ENCODE measurements around the gene PTPRG. TPM values are rescaled to one million over a fixed set of nuclear protein-coding genes. Genes with fewer than 3 reads are reported as not detected.

Gene PTPRG
- total and polyA plus RNA-seq, 2 experiments from 2014 or later: 24.4 to 131 TPM

GRCh38 chr3:61922118-61922517 is 360.7 kb downstream of the PTPRG start:
- Mint-ChIP-seq H3K27ac (0 out of 2 replicates have a peak overlapping the region, but pooled peaks have one; percentile 15), H3K27me3 (ENCODE audit: insufficient read depth, low read depth, poor library complexity) (no peaks in the 10 kb centered on the region), H3K9me3 (no peaks in the 10 kb centered on the region), H3K4me3 (no peak overlapping the region), H3K36me3 (ENCODE audit: low read depth) (no peaks in the 10 kb centered on the region; the same call in 2 of the 3 replicates), H3K4me1 (peaks cover 71% of the 10 kb centered on the region)
- no peak for DNase-seq (ENCODE audit: low spot score)
- no peaks in the 10 kb centered on the region for H3K36me3 ChIP-seq (ENCODE audit: insufficient read depth)
- no peak for ATAC-seq
- no peaks in the 10 kb centered on the region for H3K27me3 ChIP-seq (ENCODE audit: insufficient read depth)
- no peak overlapping the region for H2AFZ ChIP-seq
- TF ChIP-seq JUNB (IDR thresholded peaks at IDR 0.05; ENCODE audit: unreplicated experiment): no peak
- no peak for TF ChIP-seq NANOG (IDR thresholded peaks at IDR 0.05; ENCODE audit: borderline replicate concordance)
- no peak for TF ChIP-seq EZH2phosphoT487 (IDR thresholded peaks at IDR 0.05; ENCODE audit: unreplicated experiment)
- no peak for TF ChIP-seq CTCF (conservative IDR thresholded peaks at IDR 0.05; ENCODE audit: low read depth in 2 of 2)
- TF ChIP-seq ZNF114 (CRISPR knock-in tag; IDR thresholded peaks at IDR 0.05): no peak
- TF ChIP-seq POLR2AphosphoS5 (IDR thresholded peaks at IDR 0.05; ENCODE audit: low read depth): no peak
- no peak for TF ChIP-seq CREB1 (CRISPR knock-in tag; IDR thresholded peaks at IDR 0.05; ENCODE audit: low read depth)
- peaks cover 89% of the 10 kb centered on the region for H3K79me2 ChIP-seq (replicated peaks; ENCODE audit: insufficient read depth)
- 0 out of 2 replicates have a peak, but pooled peaks cover 3% of the 10 kb centered on the region for H3K9me2 ChIP-seq (ENCODE audit: insufficient read depth)
- no peak overlapping the region for H3K4me2 ChIP-seq
- H3K4me1 ChIP-seq (ENCODE audit: insufficient read depth): peaks cover 57% of the 10 kb centered on the region
- H3F3A ChIP-seq (replicated peaks; ENCODE audit: low read depth): no peaks in the 10 kb centered on the region
- H4K20me1 ChIP-seq (replicated peaks; ENCODE audit: insufficient read depth): no peaks in the 10 kb centered on the region; the same call in 1 of the 2 replicates
- H3K4me3 ChIP-seq: no peak overlapping the region
- H3K27ac ChIP-seq (ENCODE audit: low read depth): no peak overlapping the region

DNA sequence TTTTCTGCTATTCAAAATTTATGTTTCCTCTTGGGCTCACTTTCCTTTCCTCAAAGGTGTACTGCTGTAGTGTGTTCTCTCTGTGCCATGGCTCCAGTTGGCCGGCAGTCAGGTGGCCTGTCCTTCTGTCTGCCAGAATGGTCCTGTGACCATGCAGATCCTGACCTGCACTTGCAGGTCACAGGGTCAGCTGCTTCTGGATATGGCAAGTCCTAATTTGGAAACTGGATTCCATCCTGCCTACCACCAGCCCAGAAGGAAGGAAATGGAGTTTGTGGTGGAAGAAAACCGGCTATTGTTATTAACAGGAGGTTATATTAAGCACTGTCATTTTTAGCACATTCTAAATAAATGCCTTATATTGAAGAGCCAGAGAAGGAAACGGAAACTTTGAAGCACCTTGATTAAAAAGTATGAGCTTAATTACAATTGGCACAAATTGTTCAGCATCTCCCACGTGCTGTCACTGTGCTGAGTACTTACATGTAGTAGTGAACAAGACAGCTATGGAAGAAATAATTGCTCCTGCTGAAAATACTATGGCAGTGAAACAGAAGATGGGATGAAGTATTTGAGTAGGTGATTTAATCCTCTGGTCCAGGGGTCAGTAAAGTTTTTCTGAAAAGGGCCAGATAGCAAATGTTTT is 362.8 kb downstream of the PTPRG start:
- no peak overlapping the region for H2AFZ ChIP-seq
- TF ChIP-seq CTCF (conservative IDR thresholded peaks at IDR 0.05; ENCODE audit: low read depth in 2 of 2): no peak
- no peak for TF ChIP-seq JUNB (IDR thresholded peaks at IDR 0.05; ENCODE audit: unreplicated experiment)
- no peak for TF ChIP-seq EZH2 (IDR thresholded peaks at IDR 0.05; ENCODE audit: low read depth, unreplicated experiment)
- TF ChIP-seq, protein P1, sequence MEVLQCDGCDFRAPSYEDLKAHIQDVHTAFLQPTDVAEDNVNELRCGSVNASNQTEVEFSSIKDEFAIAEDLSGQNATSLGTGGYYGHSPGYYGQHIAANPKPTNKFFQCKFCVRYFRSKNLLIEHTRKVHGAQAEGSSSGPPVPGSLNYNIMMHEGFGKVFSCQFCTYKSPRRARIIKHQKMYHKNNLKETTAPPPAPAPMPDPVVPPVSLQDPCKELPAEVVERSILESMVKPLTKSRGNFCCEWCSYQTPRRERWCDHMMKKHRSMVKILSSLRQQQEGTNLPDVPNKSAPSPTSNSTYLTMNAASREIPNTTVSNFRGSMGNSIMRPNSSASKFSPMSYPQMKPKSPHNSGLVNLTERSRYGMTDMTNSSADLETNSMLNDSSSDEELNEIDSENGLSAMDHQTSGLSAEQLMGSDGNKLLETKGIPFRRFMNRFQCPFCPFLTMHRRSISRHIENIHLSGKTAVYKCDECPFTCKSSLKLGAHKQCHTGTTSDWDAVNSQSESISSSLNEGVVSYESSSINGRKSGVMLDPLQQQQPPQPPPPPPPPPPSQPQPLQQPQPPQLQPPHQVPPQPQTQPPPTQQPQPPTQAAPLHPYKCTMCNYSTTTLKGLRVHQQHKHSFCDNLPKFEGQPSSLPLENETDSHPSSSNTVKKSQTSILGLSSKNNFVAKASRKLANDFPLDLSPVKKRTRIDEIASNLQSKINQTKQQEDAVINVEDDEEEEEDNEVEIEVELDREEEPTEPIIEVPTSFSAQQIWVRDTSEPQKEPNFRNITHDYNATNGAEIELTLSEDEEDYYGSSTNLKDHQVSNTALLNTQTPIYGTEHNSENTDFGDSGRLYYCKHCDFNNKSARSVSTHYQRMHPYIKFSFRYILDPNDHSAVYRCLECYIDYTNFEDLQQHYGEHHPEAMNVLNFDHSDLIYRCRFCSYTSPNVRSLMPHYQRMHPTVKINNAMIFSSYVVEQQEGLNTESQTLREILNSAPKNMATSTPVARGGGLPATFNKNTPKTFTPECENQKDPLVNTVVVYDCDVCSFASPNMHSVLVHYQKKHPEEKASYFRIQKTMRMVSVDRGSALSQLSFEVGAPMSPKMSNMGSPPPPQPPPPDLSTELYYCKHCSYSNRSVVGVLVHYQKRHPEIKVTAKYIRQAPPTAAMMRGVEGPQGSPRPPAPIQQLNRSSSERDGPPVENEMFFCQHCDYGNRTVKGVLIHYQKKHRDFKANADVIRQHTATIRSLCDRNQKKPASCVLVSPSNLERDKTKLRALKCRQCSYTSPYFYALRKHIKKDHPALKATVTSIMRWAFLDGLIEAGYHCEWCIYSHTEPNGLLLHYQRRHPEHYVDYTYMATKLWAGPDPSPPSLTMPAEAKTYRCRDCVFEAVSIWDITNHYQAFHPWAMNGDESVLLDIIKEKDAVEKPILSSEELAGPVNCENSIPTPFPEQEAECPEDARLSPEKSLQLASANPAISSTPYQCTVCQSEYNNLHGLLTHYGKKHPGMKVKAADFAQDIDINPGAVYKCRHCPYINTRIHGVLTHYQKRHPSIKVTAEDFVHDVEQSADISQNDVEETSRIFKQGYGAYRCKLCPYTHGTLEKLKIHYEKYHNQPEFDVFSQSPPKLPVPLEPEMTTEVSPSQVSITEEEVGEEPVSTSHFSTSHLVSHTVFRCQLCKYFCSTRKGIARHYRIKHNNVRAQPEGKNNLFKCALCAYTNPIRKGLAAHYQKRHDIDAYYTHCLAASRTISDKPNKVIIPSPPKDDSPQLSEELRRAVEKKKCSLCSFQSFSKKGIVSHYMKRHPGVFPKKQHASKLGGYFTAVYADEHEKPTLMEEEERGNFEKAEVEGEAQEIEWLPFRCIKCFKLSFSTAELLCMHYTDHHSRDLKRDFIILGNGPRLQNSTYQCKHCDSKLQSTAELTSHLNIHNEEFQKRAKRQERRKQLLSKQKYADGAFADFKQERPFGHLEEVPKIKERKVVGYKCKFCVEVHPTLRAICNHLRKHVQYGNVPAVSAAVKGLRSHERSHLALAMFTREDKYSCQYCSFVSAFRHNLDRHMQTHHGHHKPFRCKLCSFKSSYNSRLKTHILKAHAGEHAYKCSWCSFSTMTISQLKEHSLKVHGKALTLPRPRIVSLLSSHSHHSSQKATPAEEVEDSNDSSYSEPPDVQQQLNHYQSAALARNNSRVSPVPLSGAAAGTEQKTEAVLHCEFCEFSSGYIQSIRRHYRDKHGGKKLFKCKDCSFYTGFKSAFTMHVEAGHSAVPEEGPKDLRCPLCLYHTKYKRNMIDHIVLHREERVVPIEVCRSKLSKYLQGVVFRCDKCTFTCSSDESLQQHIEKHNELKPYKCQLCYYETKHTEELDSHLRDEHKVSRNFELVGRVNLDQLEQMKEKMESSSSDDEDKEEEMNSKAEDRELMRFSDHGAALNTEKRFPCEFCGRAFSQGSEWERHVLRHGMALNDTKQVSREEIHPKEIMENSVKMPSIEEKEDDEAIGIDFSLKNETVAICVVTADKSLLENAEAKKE (CRISPR knock-in tag; IDR thresholded peaks at IDR 0.05): no peak
- no peak for TF ChIP-seq NANOG (IDR thresholded peaks at IDR 0.05; ENCODE audit: borderline replicate concordance)

More for the DNA sequence above, 362.8 kb downstream of the PTPRG start:
- peaks cover 96% of the 10 kb centered on the region for H3K79me2 ChIP-seq (replicated peaks; ENCODE audit: insufficient read depth)
- no peaks in the 10 kb centered on the region for H3F3A ChIP-seq (replicated peaks; ENCODE audit: low read depth)
- Mint-ChIP-seq H3K27me3 (ENCODE audit: insufficient read depth, low read depth, poor library complexity) (no peaks in the 10 kb centered on the region), H3K27ac (peak overlapping the region; percentile 44), H3K4me3 (no peak overlapping the region), H3K36me3 (ENCODE audit: low read depth) (no peaks in the 10 kb centered on the region; the same call in 2 of the 3 replicates), H3K4me1 (peaks cover 66% of the 10 kb centered on the region), H3K9me3 (no peaks in the 10 kb centered on the region)
- no peak for DNase-seq (ENCODE audit: low spot score)
- H3K36me3 ChIP-seq (ENCODE audit: insufficient read depth): no peaks in the 10 kb centered on the region
- 0 out of 2 replicates have a peak, but pooled peaks cover 3% of the 10 kb centered on the region for H3K9me2 ChIP-seq (ENCODE audit: insufficient read depth)
- no peak overlapping the region; the same call in 1 of the 2 replicates for H3K27ac ChIP-seq (ENCODE audit: low read depth)
- no peak overlapping the region for H3K4me3 ChIP-seq
- H4K20me1 ChIP-seq (replicated peaks; ENCODE audit: insufficient read depth): peaks cover 4% of the 10 kb centered on the region; the same call in 1 of the 2 replicates
- 0 out of 2 replicates have a peak overlapping the region, but pooled peaks have one; percentile 9 for H3K4me2 ChIP-seq
- peaks cover 55% of the 10 kb centered on the region for H3K4me1 ChIP-seq (ENCODE audit: insufficient read depth)
- no peak for ATAC-seq
- H3K27me3 ChIP-seq (ENCODE audit: insufficient read depth): no peaks in the 10 kb centered on the region

Measured in GM23338 (cell line).